Neuronal stem cell (in vitro differentiated cells): ENCODE measurements around the gene EVX1.

Experiments
- DNase-seq: peaks from one replicate; pipeline ENCODE4 v3.0.0-alpha.2; 2013; ENCODE audit warnings: low spot score
- H2AFZ ChIP-seq: one replicate; pipeline ENCODE4 v1.6.1; 2013; ENCODE audit warnings: mild to moderate bottlenecking, low read length, inconsistent platforms
- H2AK5ac ChIP-seq: 2 replicates; pipeline ENCODE4 v1.6.1; 2013; ENCODE audit warnings: low read depth, mild to moderate bottlenecking, inconsistent platforms, low read length, moderate library complexity, mixed read lengths
- H2BK120ac ChIP-seq: 2 replicates; pipeline ENCODE4 v1.6.1; 2013; ENCODE audit warnings: low read depth, mild to moderate bottlenecking, inconsistent platforms, low read length, moderate library complexity, mixed read lengths
- H2BK12ac ChIP-seq: one replicate; pipeline ENCODE4 v1.6.1; 2013; ENCODE audit warnings: low read length, inconsistent platforms
- H2BK15ac ChIP-seq: 2 replicates; pipeline ENCODE4 v1.6.1; 2013; ENCODE audit warnings: mild to moderate bottlenecking, low read length, inconsistent platforms, mixed read lengths
- H2BK5ac ChIP-seq: one replicate; pipeline ENCODE4 v1.6.1; 2013; ENCODE audit warnings: inconsistent platforms, mild to moderate bottlenecking, low read length, moderate library complexity
- H3K14ac ChIP-seq: one replicate; pipeline ENCODE4 v1.6.1; 2013; ENCODE audit warnings: low read length, inconsistent platforms
- H3K18ac ChIP-seq: 2 replicates; pipeline ENCODE4 v1.6.1; 2013; ENCODE audit warnings: low read length, inconsistent platforms
- H3K23ac ChIP-seq: 2 replicates; pipeline ENCODE4 v1.6.1; 2013; ENCODE audit warnings: low read depth, mild to moderate bottlenecking, mixed read lengths, low read length, inconsistent platforms; ENCODE audit not compliant: poor library complexity
- H3K27ac ChIP-seq: replicated peaks from 3 replicates; pipeline ENCODE4 v1.5.1; 2013; ENCODE audit warnings: low read length, inconsistent platforms
- H3K27me3 ChIP-seq, 3 experiments: 2 replicates each; pipeline ENCODE4 v1.6.1; 2013; ENCODE audit warnings: low read length in 3 of 3, mild to moderate bottlenecking in 2 of 3, inconsistent platforms in 1 of 3, low read depth in 1 of 3, mixed read lengths in 1 of 3, moderate library complexity in 1 of 3; ENCODE audit not compliant: control insufficient read depth in 3 of 3, insufficient read depth in 3 of 3
- H3K36me3 ChIP-seq, 2 donors: replicated peaks in 1 of 2; 2 replicates each; pipeline ENCODE4 v1.6.1; 2013; ENCODE audit warnings: low read length in 2 of 2; ENCODE audit not compliant: control insufficient read depth in 2 of 2, insufficient read depth in 2 of 2
- H3K4ac ChIP-seq: 2 replicates; pipeline ENCODE4 v1.6.1; 2013; ENCODE audit warnings: inconsistent platforms, mild to moderate bottlenecking, low read length, moderate library complexity
- H3K4me1 ChIP-seq, 2 donors: 1 replicate in 1 of 2; 2 replicates in 1 of 2; pipeline ENCODE4 v1.6.1; 2013; ENCODE audit warnings: low read length in 2 of 2, low read depth in 1 of 2; ENCODE audit not compliant: control insufficient read depth in 2 of 2, insufficient read depth in 1 of 2
- H3K4me2 ChIP-seq: one replicate; pipeline ENCODE4 v1.6.1; 2013; ENCODE audit warnings: mild to moderate bottlenecking, low read length, inconsistent platforms; ENCODE audit not compliant: insufficient read depth, poor library complexity, severe bottlenecking
- H3K4me3 ChIP-seq, 2 donors: 2 replicates each; pipeline ENCODE4 v1.5.1; 2013; ENCODE audit warnings: low read length in 2 of 2, mild to moderate bottlenecking in 2 of 2, inconsistent platforms in 1 of 2, moderate library complexity in 1 of 2
- H3K79me1 ChIP-seq: one replicate; pipeline ENCODE4 v1.6.1; 2013; ENCODE audit warnings: low read depth, mild to moderate bottlenecking, inconsistent platforms, low read length, moderate library complexity
- H3K9ac ChIP-seq: one replicate; pipeline ENCODE4 v1.6.1; 2013; ENCODE audit warnings: mild to moderate bottlenecking, low read depth, low read length, inconsistent platforms; ENCODE audit not compliant: poor library complexity
- H3K9me3 ChIP-seq, 2 donors: replicated peaks in 1 of 2; 2 replicates each; pipeline versions ENCODE3 to v1.6.1; 2013; ENCODE audit warnings: low read length in 2 of 2, mild to moderate bottlenecking in 2 of 2, inconsistent platforms in 1 of 2, low read depth in 1 of 2, mixed read lengths in 1 of 2, moderate library complexity in 1 of 2; ENCODE audit not compliant: control insufficient read depth in 2 of 2, insufficient read depth in 1 of 2
- H4K8ac ChIP-seq: one replicate; pipeline ENCODE4 v1.6.1; 2013; ENCODE audit warnings: low read depth, mild to moderate bottlenecking, inconsistent platforms, low read length, moderate library complexity
- H4K91ac ChIP-seq: one replicate; pipeline ENCODE4 v1.6.1; 2013; ENCODE audit warnings: low read length, low read depth, mild to moderate bottlenecking, inconsistent platforms; ENCODE audit not compliant: poor library complexity
- WGBS, 2 donors: extraction: QIAGEN DNeasy Blood & Tissue Kit; methylation state at CpG; one replicate each; pipeline ENCODE4 v1.1.7; 2013; ENCODE audit warnings: missing lambda C conversion rate in 2 of 2, mixed read lengths in 1 of 2; ENCODE audit not compliant: insufficient read length in 2 of 2, insufficient replicate concordance in 1 of 2; ENCODE audit errors: extremely low coverage in 2 of 2; 5-methylcytosine and 5-hydroxymethylcytosine counted together

The EVX1 gene

GRCh38 chr7:27211084-27211446 lies 31.5 kb upstream of the EVX1 start:
- Histone ChIP-seq H3K4me3 (no peak overlapping the region), H3K27me3 (peaks cover 43 to 100% (median 97%) of the 10 kb centered on the region in 3 experiments), H3K27ac (no peak overlapping the region), H2BK5ac (no peak overlapping the region), H3K79me1 (no peaks in the 10 kb centered on the region), H3K14ac (no peak overlapping the region), H2AFZ (no peak overlapping the region), H4K8ac (no peak overlapping the region), H4K91ac (no peak overlapping the region), H3K4me1 (no peaks in the 10 kb centered on the region), H2BK12ac (no peak overlapping the region), H3K4ac (no peak overlapping the region), H2AK5ac (no peak overlapping the region), H3K36me3 (no peaks in the 10 kb centered on the region), H3K4me2 (no peak overlapping the region), H2BK15ac (no peak overlapping the region), H2BK120ac (no peak overlapping the region), H3K9me3 (no peaks in the 10 kb centered on the region), H3K9ac (no peak overlapping the region), H3K23ac (no peak overlapping the region), H3K18ac (no peak overlapping the region)
- no CpG with 5 or more reads among the region's 1 CpG for WGBS, 2 donors
- no peak for DNase-seq

GRCh38 chr7:27211764-27212204 lies 30.8 kb upstream of the EVX1 start:
- Histone ChIP-seq H3K27ac (no peak overlapping the region), H3K14ac (no peak overlapping the region), H3K79me1 (no peaks in the 10 kb centered on the region), H3K18ac (no peak overlapping the region), H4K8ac (no peak overlapping the region), H3K4ac (no peak overlapping the region), H2BK15ac (no peak overlapping the region), H2BK120ac (no peak overlapping the region), H3K4me2 (no peak overlapping the region), H2BK5ac (no peak overlapping the region), H2AK5ac (no peak overlapping the region), H3K27me3 (peaks cover 41 to 100% (median 97%) of the 10 kb centered on the region in 3 experiments), H2BK12ac (no peak overlapping the region), H3K9ac (no peak overlapping the region), H3K36me3 (no peaks in the 10 kb centered on the region), H2AFZ (no peak overlapping the region), H4K91ac (no peak overlapping the region), H3K23ac (no peak overlapping the region), H3K4me3 (no peak overlapping the region), H3K4me1 (no peaks in the 10 kb centered on the region), H3K9me3 (no peaks in the 10 kb centered on the region)
- no peak for DNase-seq
- no CpG with 5 or more reads among the region's 3 CpGs for WGBS, 2 donors

- Histone ChIP-seq H2AFZ (peak overlapping the region; percentile 49), H3K36me3 (no peaks in the 10 kb centered on the region), H3K79me1 (no peaks in the 10 kb centered on the region), H3K9ac (no peak overlapping the region), H3K27me3 (peaks cover 39 to 98% (median 98%) of the 10 kb centered on the region in 3 experiments), H3K4ac (no peak overlapping the region), H3K14ac (no peak overlapping the region), H2BK15ac (no peak overlapping the region), H2BK120ac (no peak overlapping the region), H3K27ac (no peak overlapping the region), H3K23ac (no peak overlapping the region), H3K4me1 (no peaks in the 10 kb centered on the region), H2BK5ac (no peak overlapping the region), H2BK12ac (no peak overlapping the region), H2AK5ac (peak overlapping the region; percentile 22), H3K18ac (no peak overlapping the region), H4K91ac (no peak overlapping the region), H3K4me3 (no peak overlapping the region), H3K9me3 (no peaks in the 10 kb centered on the region), H3K4me2 (no peak overlapping the region), H4K8ac (no peak overlapping the region)
- DNase-seq: no peak
- no CpG with 5 or more reads among the region's 52 CpGs for WGBS, 2 donors
These were observed 29.8 kb upstream of the EVX1 start for GRCh38 chr7:27212497-27213432.

GRCh38 chr7:27213433-27214238 lies 29.0 kb upstream of the EVX1 start:
- no peak overlapping the region for H2BK12ac ChIP-seq
- H3K9me3 ChIP-seq: no peaks in the 10 kb centered on the region
- no peak overlapping the region for H4K8ac ChIP-seq
- no peaks in the 10 kb centered on the region for H3K79me1 ChIP-seq
- H3K4me2 ChIP-seq: no peak overlapping the region
- peak overlapping the region; percentile 22 for H2AK5ac ChIP-seq
- H3K4ac ChIP-seq: no peak overlapping the region
- H3K23ac ChIP-seq: peak overlapping the region; percentile 26
- H3K36me3 ChIP-seq: no peaks in the 10 kb centered on the region
- H2AFZ ChIP-seq: peak overlapping the region; percentile 49
- H3K9ac ChIP-seq: no peak overlapping the region
- no peak for DNase-seq
- H3K27me3 ChIP-seq: peaks cover 39 to 94% (median 89%) of the 10 kb centered on the region in 3 experiments
- H2BK15ac ChIP-seq: no peak overlapping the region
- no CpG with 5 or more reads among the region's 50 CpGs for WGBS, 2 donors
- no peak overlapping the region for H4K91ac ChIP-seq
- H3K4me3 ChIP-seq: no peak overlapping the region
- H3K4me1 ChIP-seq: no peaks in the 10 kb centered on the region
- no peak overlapping the region for H2BK120ac ChIP-seq
- no peak overlapping the region for H3K18ac ChIP-seq
- no peak overlapping the region for H3K27ac ChIP-seq
- H3K14ac ChIP-seq: no peak overlapping the region
- no peak overlapping the region for H2BK5ac ChIP-seq
